ENCODE results near the gene ENDOU. TPM values are rescaled to one million over a fixed set of nuclear protein-coding genes. Genes with fewer than 3 reads are reported as not detected.

ENDOU gene
- polyA plus RNA-seq, 2 donors = 101 to 139 TPM

- no peaks in the 10 kb centered on the region for H3K36me3 ChIP-seq (ENCODE audit: control insufficient read depth in 2 of 2, insufficient read depth in 2 of 2, low read length in 1 of 2)
- 86 to 88% methylated on average over 17 of the region's 17 CpGs for WGBS, 2 donors
- H3K4me1 ChIP-seq (ENCODE audit: control insufficient read depth in 2 of 2, insufficient read depth in 2 of 2, low read length in 1 of 2) = peaks cover 21 to 30% of the 10 kb centered on the region in 2 donors
- no peaks in the 10 kb centered on the region for H3K27me3 ChIP-seq (ENCODE audit: control insufficient read depth in 1 of 2, insufficient read depth in 2 of 2, low read length in 2 of 2)
- no peak overlapping the region for H3K4me3 ChIP-seq (ENCODE audit: low read depth in 1 of 2, low read length in 2 of 2)
- H3K9me3 ChIP-seq (ENCODE audit: control insufficient read depth in 2 of 2, insufficient read depth in 1 of 2, low read depth in 1 of 2, low read length in 1 of 2) = no peaks in the 10 kb centered on the region
- H3K27ac ChIP-seq (ENCODE audit: low read depth in 2 of 2, low read length in 1 of 2) = peak overlapping the region; percentile 46 to 59
Observed at GRCh38 chr12:47737936-47738594, 12.8 kb upstream of the ENDOU start.

- Histone ChIP-seq H3K4me3 (ENCODE audit: low read depth in 1 of 2, low read length in 2 of 2) (no peak overlapping the region), H3K9me3 (ENCODE audit: control insufficient read depth in 2 of 2, insufficient read depth in 1 of 2, low read depth in 1 of 2, low read length in 1 of 2) (no peaks in the 10 kb centered on the region), H3K27me3 (ENCODE audit: control insufficient read depth in 1 of 2, insufficient read depth in 2 of 2, low read length in 2 of 2) (no peaks in the 10 kb centered on the region), H3K27ac (ENCODE audit: low read depth in 2 of 2, low read length in 1 of 2) (peak overlapping the region; percentile 77 to 84), H3K36me3 (ENCODE audit: control insufficient read depth in 2 of 2, insufficient read depth in 2 of 2, low read length in 1 of 2) (no peaks in the 10 kb centered on the region), H3K4me1 (ENCODE audit: control insufficient read depth in 2 of 2, insufficient read depth in 2 of 2, low read length in 1 of 2) (peaks cover 21 to 33% of the 10 kb centered on the region in 2 donors)
- WGBS, 2 donors = 47% methylated on average over 19 of the region's 19 CpGs
Observed at GRCh38 chr12:47736877-47737676, 11.8 kb upstream of the ENDOU start.

GRCh38 chr12:47736216-47736615 is 10.9 kb upstream of the ENDOU start:
- no peaks in the 10 kb centered on the region for H3K27me3 ChIP-seq (ENCODE audit: control insufficient read depth in 1 of 2, insufficient read depth in 2 of 2, low read length in 2 of 2)
- H3K36me3 ChIP-seq (ENCODE audit: control insufficient read depth in 2 of 2, insufficient read depth in 2 of 2, low read length in 1 of 2) = no peaks in the 10 kb centered on the region
- H3K4me3 ChIP-seq (ENCODE audit: low read depth in 1 of 2, low read length in 2 of 2) = no peak overlapping the region
- H3K9me3 ChIP-seq (ENCODE audit: control insufficient read depth in 2 of 2, insufficient read depth in 1 of 2, low read depth in 1 of 2, low read length in 1 of 2) = no peaks in the 10 kb centered on the region
- peak overlapping the region; percentile 77 to 84 for H3K27ac ChIP-seq (ENCODE audit: low read depth in 2 of 2, low read length in 1 of 2)
- peaks cover 21 to 31% of the 10 kb centered on the region in 2 donors for H3K4me1 ChIP-seq (ENCODE audit: control insufficient read depth in 2 of 2, insufficient read depth in 2 of 2, low read length in 1 of 2)
- 55 to 61% methylated on average over 4 of the region's 4 CpGs for WGBS, 2 donors

GRCh38 chr12:47735649-47736048 is 10.4 kb upstream of the ENDOU start:
- peak overlapping the region; percentile 77 to 84 for H3K27ac ChIP-seq (ENCODE audit: low read depth in 2 of 2, low read length in 1 of 2)
- H3K9me3 ChIP-seq (ENCODE audit: control insufficient read depth in 2 of 2, insufficient read depth in 1 of 2, low read depth in 1 of 2, low read length in 1 of 2) = no peaks in the 10 kb centered on the region
- H3K4me3 ChIP-seq (ENCODE audit: low read depth in 1 of 2, low read length in 2 of 2) = no peak overlapping the region
- no peaks in the 10 kb centered on the region for H3K36me3 ChIP-seq (ENCODE audit: control insufficient read depth in 2 of 2, insufficient read depth in 2 of 2, low read length in 1 of 2)
- H3K27me3 ChIP-seq (ENCODE audit: control insufficient read depth in 1 of 2, insufficient read depth in 2 of 2, low read length in 2 of 2) = no peaks in the 10 kb centered on the region
- H3K4me1 ChIP-seq (ENCODE audit: control insufficient read depth in 2 of 2, insufficient read depth in 2 of 2, low read length in 1 of 2) = peaks cover 21 to 28% of the 10 kb centered on the region in 2 donors
- WGBS, 2 donors = 63 to 74% methylated on average over 11 of the region's 11 CpGs

- 76 to 77% methylated on average over 12 of the region's 12 CpGs for WGBS, 2 donors
- H3K9me3 ChIP-seq (ENCODE audit: control insufficient read depth in 2 of 2, insufficient read depth in 1 of 2, low read depth in 1 of 2, low read length in 1 of 2) = no peaks in the 10 kb centered on the region
- peaks cover 17 to 28% of the 10 kb centered on the region in 2 donors for H3K4me1 ChIP-seq (ENCODE audit: control insufficient read depth in 2 of 2, insufficient read depth in 2 of 2, low read length in 1 of 2)
Observed at GRCh38 chr12:47734725-47735480, 9.6 kb upstream of the ENDOU start.

DNA sequence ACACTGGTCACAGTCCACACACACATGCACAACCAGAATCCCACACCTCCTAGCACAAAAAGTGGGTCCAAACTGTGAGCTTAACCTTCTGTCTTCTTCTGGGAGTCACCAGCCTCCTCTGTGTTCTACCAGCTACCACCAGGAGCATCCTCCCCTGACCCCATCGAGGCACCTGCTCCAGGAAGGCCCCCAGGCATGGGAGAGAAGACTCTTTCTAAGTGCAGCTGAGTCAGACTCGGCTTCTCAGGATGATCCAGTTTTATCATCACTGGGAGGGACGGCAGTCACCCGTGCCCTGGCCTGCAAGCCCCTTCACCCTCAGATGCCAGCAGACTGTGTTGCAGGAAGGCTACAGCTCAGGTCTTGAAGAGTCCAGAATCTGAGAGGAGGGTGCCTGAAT is 7.9 kb upstream of the ENDOU start:
- H3K4me1 ChIP-seq (ENCODE audit: control insufficient read depth in 2 of 2, insufficient read depth in 2 of 2, low read length in 1 of 2) = peaks cover 15 to 33% of the 10 kb centered on the region in 2 donors
- peak overlapping the region in 1 of 2 donors; percentile 48 for H3K27ac ChIP-seq (ENCODE audit: low read depth in 2 of 2, low read length in 1 of 2)

More at GRCh38 chr12:47734725-47735480, 9.6 kb upstream of the ENDOU start:
- Histone ChIP-seq H3K27me3 (ENCODE audit: control insufficient read depth in 1 of 2, insufficient read depth in 2 of 2, low read length in 2 of 2) (no peaks in the 10 kb centered on the region), H3K4me3 (ENCODE audit: low read depth in 1 of 2, low read length in 2 of 2) (no peak overlapping the region), H3K27ac (ENCODE audit: low read depth in 2 of 2, low read length in 1 of 2) (peak overlapping the region; percentile 9 to 74), H3K36me3 (ENCODE audit: control insufficient read depth in 2 of 2, insufficient read depth in 2 of 2, low read length in 1 of 2) (no peaks in the 10 kb centered on the region)

DNA sequence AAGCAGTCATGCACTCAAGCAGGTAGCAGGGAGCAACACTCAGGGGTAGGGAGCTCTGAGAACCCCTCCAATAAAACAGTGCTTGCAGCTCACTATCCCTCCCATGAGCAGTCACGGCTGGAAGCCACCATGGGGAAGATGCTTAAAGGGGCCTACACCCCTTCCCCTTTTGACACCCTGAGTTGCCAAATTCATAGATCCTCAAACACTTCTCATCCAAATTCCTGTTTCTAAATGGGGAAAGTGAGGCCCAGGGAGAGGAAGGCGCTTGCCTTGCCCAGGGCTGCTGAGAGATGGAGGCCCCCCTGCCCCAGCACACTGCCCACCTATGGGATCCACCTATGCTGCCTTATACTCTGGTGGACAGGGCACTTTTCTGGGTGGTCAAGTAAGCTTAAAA is 7.2 kb upstream of the ENDOU start:
- Histone ChIP-seq H3K4me3 (ENCODE audit: low read depth in 1 of 2, low read length in 2 of 2) (no peak overlapping the region), H3K27me3 (ENCODE audit: control insufficient read depth in 1 of 2, insufficient read depth in 2 of 2, low read length in 2 of 2) (no peaks in the 10 kb centered on the region), H3K36me3 (ENCODE audit: control insufficient read depth in 2 of 2, insufficient read depth in 2 of 2, low read length in 1 of 2) (no peaks in the 10 kb centered on the region), H3K27ac (ENCODE audit: low read depth in 2 of 2, low read length in 1 of 2) (no peak overlapping the region), H3K9me3 (ENCODE audit: control insufficient read depth in 2 of 2, insufficient read depth in 1 of 2, low read depth in 1 of 2, low read length in 1 of 2) (no peaks in the 10 kb centered on the region), H3K4me1 (ENCODE audit: control insufficient read depth in 2 of 2, insufficient read depth in 2 of 2, low read length in 1 of 2) (peaks cover 12 to 33% of the 10 kb centered on the region in 2 donors)
- 79 to 85% methylated on average over 2 of the region's 2 CpGs for WGBS, 2 donors

More for the DNA sequence above, 7.9 kb upstream of the ENDOU start:
- WGBS, 2 donors = 54 to 61% methylated on average over 4 of the region's 4 CpGs
- Histone ChIP-seq H3K27me3 (ENCODE audit: control insufficient read depth in 1 of 2, insufficient read depth in 2 of 2, low read length in 2 of 2) (no peaks in the 10 kb centered on the region), H3K9me3 (ENCODE audit: control insufficient read depth in 2 of 2, insufficient read depth in 1 of 2, low read depth in 1 of 2, low read length in 1 of 2) (no peaks in the 10 kb centered on the region), H3K36me3 (ENCODE audit: control insufficient read depth in 2 of 2, insufficient read depth in 2 of 2, low read length in 1 of 2) (no peaks in the 10 kb centered on the region), H3K4me3 (ENCODE audit: low read depth in 1 of 2, low read length in 2 of 2) (no peak overlapping the region)

DNA sequence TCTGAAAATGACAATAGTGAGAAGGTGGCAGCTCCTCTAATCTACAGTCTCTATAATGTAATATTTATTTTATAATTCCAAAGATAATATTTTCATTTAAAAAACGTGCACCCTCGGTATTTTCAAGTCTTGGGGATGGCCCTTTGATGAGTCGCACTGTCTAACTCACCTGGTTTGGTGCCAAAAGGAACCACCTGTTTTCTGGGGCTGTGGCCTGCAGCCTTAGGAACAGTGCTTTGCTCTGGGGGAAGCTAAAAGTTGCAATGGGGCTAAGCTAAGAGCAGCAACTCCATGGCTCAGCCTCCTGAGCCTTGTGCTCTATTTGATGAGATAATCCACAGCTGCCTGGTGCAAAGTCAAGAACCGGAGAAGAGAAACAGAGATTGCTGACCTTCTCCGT is 6.4 kb upstream of the ENDOU start:
- H3K4me3 ChIP-seq (ENCODE audit: low read depth in 1 of 2, low read length in 2 of 2) = no peak overlapping the region
- H3K27me3 ChIP-seq (ENCODE audit: control insufficient read depth in 1 of 2, insufficient read depth in 2 of 2, low read length in 2 of 2) = no peaks in the 10 kb centered on the region
- H3K9me3 ChIP-seq (ENCODE audit: control insufficient read depth in 2 of 2, insufficient read depth in 1 of 2, low read depth in 1 of 2, low read length in 1 of 2) = no peaks in the 10 kb centered on the region
- H3K4me1 ChIP-seq (ENCODE audit: control insufficient read depth in 2 of 2, insufficient read depth in 2 of 2, low read length in 1 of 2) = peaks cover 12 to 35% of the 10 kb centered on the region in 2 donors
- no peaks in the 10 kb centered on the region for H3K36me3 ChIP-seq (ENCODE audit: control insufficient read depth in 2 of 2, insufficient read depth in 2 of 2, low read length in 1 of 2)
- 61 to 62% methylated on average over 5 of the region's 5 CpGs for WGBS, 2 donors
- H3K27ac ChIP-seq (ENCODE audit: low read depth in 2 of 2, low read length in 1 of 2) = no peak overlapping the region

GRCh38 chr12:47730341-47730744 is 5.1 kb upstream of the ENDOU start:
- Histone ChIP-seq H3K4me3 (ENCODE audit: low read depth in 1 of 2, low read length in 2 of 2) (no peak overlapping the region), H3K36me3 (ENCODE audit: control insufficient read depth in 2 of 2, insufficient read depth in 2 of 2, low read length in 1 of 2) (no peaks in the 10 kb centered on the region), H3K27me3 (ENCODE audit: control insufficient read depth in 1 of 2, insufficient read depth in 2 of 2, low read length in 2 of 2) (no peaks in the 10 kb centered on the region), H3K4me1 (ENCODE audit: control insufficient read depth in 2 of 2, insufficient read depth in 2 of 2, low read length in 1 of 2) (peaks cover 10 to 25% of the 10 kb centered on the region in 2 donors), H3K9me3 (ENCODE audit: control insufficient read depth in 2 of 2, insufficient read depth in 1 of 2, low read depth in 1 of 2, low read length in 1 of 2) (no peaks in the 10 kb centered on the region), H3K27ac (ENCODE audit: low read depth in 2 of 2, low read length in 1 of 2) (no peak overlapping the region)
- WGBS, 2 donors = 67% methylated on average over 8 of the region's 8 CpGs

Data from esophagus (tissue), 2 donors.